Activated T-helper 2 cell treated with anti-CD3 and anti-CD28 coated beads, Interferon-gamma antibody, Interleukin-2, Interleukin-4, amounts not matched to agents 10 μg/mL and 5 μg/mL and 100 μg/mL, durations not matched to agents 14 hours and 24 hours and 36 hours (primary cell): ENCODE data around the gene GABRA5. TPM values are rescaled to one million over a fixed set of nuclear protein-coding genes. Genes with fewer than 3 reads are reported as not detected.

Source experiments
- DNase-seq: peaks from one replicate; pipeline ENCODE4 v3.0.0; 2021; ENCODE audit warnings: low spot score
- H3K27ac Mint-ChIP-seq: one replicate; pipeline ENCODE4 v1.8.0; 2021; ENCODE audit warnings: mixed read lengths
- H3K27me3 Mint-ChIP-seq: one replicate; pipeline ENCODE4 v1.8.0; 2021; ENCODE audit warnings: low read depth, mixed read lengths
- H3K36me3 Mint-ChIP-seq: one replicate; pipeline ENCODE4 v1.8.0; 2021; ENCODE audit warnings: low read depth, mixed read lengths
- H3K4me1 Mint-ChIP-seq: one replicate; pipeline ENCODE4 v1.8.0; 2021; ENCODE audit warnings: low read depth, mixed read lengths
- H3K4me3 Mint-ChIP-seq: one replicate; pipeline ENCODE4 v1.8.0; 2021; ENCODE audit warnings: low read depth, mild to moderate bottlenecking, moderate library complexity, mixed read lengths
- H3K9me3 Mint-ChIP-seq: one replicate; pipeline ENCODE4 v1.8.0; 2021; ENCODE audit warnings: mixed read lengths
- intact Hi-C: fragments of 100-400 bp; cut with micrococcal nuclease; formaldehyde crosslinking; loops from one replicate; pipeline ENCODE4 v1.15.1; 2023
- total RNA-seq: library from RNA; stranded (reverse); gene quantifications from 2 replicates; pipeline ENCODE4 v1.2.3, GENCODE V29; 2022

The GABRA5 gene
- total RNA-seq, 1 donor from 2014 or later = not detected

DNA sequence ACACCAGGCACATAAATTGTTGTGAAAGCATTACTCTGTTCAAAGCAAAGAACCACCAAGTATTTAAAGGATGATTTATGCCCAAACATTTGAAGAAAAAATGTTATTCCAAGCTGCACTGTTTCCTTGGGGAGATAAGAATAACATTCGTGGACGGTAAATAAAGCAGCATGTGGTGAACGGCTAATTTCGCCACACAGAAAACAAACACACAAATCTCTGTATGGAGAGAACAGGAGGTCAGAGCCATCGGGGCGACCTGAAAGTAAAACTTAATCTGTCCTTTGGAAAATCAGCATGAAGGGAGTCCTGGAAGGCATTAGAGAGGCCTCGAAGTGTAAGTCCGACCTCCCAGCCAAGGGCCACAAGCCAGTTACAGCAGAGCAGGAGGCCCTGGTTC is 77.0 kb downstream of the GABRA5 start:
- DNase-seq = no peak
- H3K36me3 Mint-ChIP-seq = no peaks in the 10 kb centered on the region
- H3K9me3 Mint-ChIP-seq = peaks cover 33% of the 10 kb centered on the region
- no peaks in the 10 kb centered on the region for H3K4me1 Mint-ChIP-seq
- intact Hi-C loops = no loop called here
- H3K27me3 Mint-ChIP-seq = no peaks in the 10 kb centered on the region
- H3K4me3 Mint-ChIP-seq = no peak overlapping the region
- no peak overlapping the region for H3K27ac Mint-ChIP-seq

DNA sequence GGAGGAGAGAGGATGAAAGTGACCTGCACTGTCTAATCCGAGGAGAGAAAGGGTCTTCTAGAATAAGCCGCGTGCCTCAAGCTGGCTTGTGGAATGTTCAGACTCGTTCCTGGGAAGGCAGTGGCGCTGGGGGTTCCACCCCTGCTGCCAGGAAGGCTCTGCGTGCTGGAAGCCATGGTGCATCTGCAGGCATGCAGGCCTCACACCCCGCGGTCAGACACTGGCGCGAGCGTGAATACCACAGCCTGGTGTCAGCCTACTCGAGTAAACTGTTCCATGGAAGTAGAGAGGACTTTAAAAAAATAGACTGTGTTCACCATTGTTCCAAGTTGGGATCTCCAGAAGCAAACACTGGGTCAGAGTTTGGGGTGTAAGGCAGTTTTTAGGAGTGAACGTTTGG is 78.2 kb downstream of the GABRA5 start:
- Mint-ChIP-seq H3K36me3 (no peaks in the 10 kb centered on the region), H3K4me3 (no peak overlapping the region), H3K4me1 (no peaks in the 10 kb centered on the region), H3K27ac (no peak overlapping the region), H3K9me3 (peaks cover 26% of the 10 kb centered on the region), H3K27me3 (no peaks in the 10 kb centered on the region)
- intact Hi-C loops = no loop called here
- no peak for DNase-seq

DNA sequence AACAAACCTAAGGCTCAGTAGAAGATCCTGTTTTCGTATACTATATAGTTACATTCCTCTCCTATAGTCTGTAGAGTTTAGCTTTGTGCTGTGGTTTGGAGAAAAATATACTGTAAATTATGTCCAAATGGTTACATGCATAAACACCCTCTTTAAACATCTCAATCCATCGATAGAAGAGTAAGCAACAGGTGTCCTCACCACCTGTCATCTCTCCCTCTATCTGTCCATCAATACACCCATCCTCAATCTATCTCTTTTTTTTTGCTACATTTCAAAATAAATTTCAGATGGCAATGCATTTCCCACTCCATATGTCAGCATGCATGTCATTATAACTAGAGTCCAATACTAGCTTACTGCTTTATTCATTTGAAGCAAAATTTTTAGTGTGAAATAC is 83.1 kb downstream of the GABRA5 start:
- peaks cover 25% of the 10 kb centered on the region for H3K9me3 Mint-ChIP-seq
- no peak overlapping the region for H3K27ac Mint-ChIP-seq
- DNase-seq = no peak
- no peaks in the 10 kb centered on the region for H3K27me3 Mint-ChIP-seq
- H3K36me3 Mint-ChIP-seq = no peaks in the 10 kb centered on the region
- H3K4me3 Mint-ChIP-seq = no peak overlapping the region
- no peaks in the 10 kb centered on the region for H3K4me1 Mint-ChIP-seq
- intact Hi-C loops = no loop called here

DNA sequence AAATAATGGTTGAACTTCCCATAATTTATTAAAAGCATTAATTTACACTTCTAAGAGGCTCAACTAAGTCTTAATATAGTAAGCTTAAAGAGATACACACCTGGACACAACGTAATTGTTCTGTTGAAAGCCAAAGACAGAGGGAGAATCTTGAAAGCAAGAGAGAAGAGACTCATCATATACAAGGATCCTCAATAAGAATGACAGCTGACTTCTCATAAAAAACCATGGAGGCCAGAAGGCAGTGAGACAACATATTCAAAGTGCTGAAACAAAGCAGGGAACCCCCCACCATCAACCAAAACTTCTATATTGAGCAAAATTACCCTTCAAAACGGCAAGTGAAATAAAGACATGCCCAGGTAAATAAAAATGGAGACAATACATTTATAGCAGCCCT is 87.5 kb downstream of the GABRA5 start:
- Mint-ChIP-seq H3K9me3 (peaks cover 21% of the 10 kb centered on the region), H3K27ac (no peak overlapping the region), H3K4me3 (no peak overlapping the region), H3K4me1 (no peaks in the 10 kb centered on the region), H3K27me3 (no peaks in the 10 kb centered on the region), H3K36me3 (no peaks in the 10 kb centered on the region)
- no peak for DNase-seq
- intact Hi-C loops = no loop called here

DNA sequence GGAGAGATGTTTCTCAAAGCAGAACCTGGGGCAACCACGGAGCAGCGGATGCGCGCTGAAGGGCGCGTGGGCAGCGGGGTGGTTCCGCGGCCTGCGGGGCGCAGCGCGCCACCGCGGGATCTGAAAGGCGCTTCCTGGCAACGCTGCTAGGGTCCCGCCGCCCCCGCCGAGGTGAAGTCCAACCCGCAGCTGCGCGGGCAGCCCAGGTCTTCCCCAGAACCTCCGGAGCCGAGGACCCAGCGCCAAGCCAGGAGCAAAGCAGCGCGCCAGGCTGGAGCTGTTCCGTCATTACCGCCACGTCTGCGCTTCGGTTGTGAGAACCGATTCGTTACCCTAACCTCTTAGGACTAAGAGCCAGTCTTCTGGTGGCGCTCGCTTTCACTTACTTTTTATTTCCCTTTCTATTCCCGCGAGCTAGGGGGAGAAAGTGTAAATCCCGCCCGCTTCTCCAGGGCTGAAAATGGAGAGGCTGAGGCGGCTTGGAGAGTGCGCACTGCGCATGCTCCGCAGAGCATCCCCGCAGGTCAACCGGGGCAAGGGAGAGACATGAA is 100.9 kb downstream of the GABRA5 start:
- H3K4me1 Mint-ChIP-seq = no peaks in the 10 kb centered on the region
- no peaks in the 10 kb centered on the region for H3K9me3 Mint-ChIP-seq
- no peak overlapping the region for H3K27ac Mint-ChIP-seq
- no peak overlapping the region for H3K4me3 Mint-ChIP-seq
- DNase-seq = no peak
- no peaks in the 10 kb centered on the region for H3K27me3 Mint-ChIP-seq
- H3K36me3 Mint-ChIP-seq = no peaks in the 10 kb centered on the region
- intact Hi-C loops = no loop called here

DNA sequence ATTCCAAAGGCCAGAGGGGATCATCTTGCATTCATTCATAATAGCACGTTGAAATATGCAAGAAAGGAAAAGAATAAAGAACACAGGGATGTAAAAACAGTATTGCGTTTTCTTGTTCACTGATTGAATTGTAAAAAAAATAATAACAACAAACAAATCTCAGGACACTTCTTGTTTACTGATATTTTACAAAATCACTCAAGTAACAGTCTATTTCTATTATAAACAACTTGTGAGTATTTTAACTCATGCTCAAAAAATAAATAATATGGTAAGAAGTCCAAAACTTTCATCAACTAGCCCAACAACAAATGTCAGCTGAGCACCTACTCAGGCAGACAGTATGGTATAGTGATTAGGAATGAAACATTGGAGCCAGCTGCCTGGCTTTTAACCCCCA is 101.9 kb downstream of the GABRA5 start:
- Mint-ChIP-seq H3K27me3 (no peaks in the 10 kb centered on the region), H3K9me3 (no peaks in the 10 kb centered on the region), H3K4me3 (no peak overlapping the region), H3K4me1 (no peaks in the 10 kb centered on the region), H3K36me3 (no peaks in the 10 kb centered on the region), H3K27ac (no peak overlapping the region)
- no peak for DNase-seq
- intact Hi-C loops = no loop called here

DNA sequence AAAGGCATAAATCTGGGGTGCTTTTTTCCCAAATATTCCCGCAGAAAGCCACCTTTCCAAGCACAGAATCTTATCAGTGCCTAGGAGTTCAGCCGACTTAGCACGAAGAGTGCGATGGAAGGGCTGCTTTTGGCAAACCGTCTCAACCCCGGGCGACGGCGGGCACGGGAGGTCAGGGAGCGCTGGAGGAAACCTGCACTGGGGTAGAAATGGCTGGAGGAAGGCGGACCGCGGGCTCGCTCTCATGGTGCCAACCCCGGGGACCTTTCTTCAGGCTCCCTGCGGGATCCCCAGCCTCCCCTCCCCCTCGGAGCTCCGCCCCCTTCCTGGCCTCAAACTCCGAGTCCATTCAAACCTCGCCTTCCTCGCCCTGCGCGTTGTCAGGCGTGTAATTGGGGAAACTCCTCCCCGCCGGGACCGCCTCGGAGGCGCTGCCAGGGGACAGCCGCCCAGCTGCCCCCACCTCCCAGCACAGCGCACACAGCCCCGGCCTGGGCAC is 103.9 kb downstream of the GABRA5 start, which contains the start of gene GABRG3:
TSS of gene GABRG3 (plus strand) at position 470 of the 499 bp plus-strand sequence.
- Mint-ChIP-seq H3K4me3 (no peak within 1 kb of the TSS), H3K27me3 (no peaks in the 10 kb centered on the region)
- intact Hi-C loops = no loop called here

DNA sequence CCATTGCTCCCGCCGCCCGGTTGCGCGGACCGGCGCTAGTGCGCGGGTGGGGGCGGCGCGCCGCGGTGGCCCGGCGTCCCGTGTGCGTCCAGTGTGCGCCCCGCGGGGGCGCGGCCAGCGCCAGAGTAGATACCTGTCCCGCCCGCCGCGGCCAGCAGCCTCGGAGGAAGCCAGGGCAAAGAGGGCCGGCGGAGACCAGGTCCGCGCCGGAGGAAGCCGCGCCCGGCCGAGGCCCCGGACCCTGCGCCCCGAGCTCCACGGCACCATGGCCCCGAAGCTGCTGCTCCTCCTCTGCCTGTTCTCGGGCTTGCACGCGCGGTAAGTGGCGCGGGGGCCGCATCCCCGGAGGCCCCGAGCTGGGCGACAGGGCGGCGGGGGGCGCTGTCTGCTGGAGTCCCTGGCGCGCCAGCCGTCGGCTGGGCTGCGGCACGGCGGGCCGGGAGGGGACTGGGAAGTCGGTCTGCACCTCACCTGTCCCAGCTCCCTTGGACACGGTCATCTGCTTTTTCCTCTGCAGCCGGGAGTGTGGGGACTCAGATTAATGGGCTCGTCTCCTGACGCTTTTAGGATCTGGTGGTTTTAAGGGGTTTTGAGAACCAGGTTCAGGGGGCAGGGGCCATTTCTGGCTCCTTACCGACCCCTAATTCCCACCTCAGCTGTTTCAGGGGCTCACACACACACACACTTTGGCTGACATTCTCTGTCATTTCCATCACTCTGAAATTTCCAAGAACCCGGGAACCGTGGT is 104.6 kb downstream of the GABRA5 start:
- intact Hi-C loops = no loop called here
- Mint-ChIP-seq H3K9me3 (no peaks in the 10 kb centered on the region), H3K4me1 (no peaks in the 10 kb centered on the region), H3K4me3 (no peak overlapping the region), H3K27ac (no peak overlapping the region), H3K27me3 (no peaks in the 10 kb centered on the region), H3K36me3 (no peaks in the 10 kb centered on the region)
- DNase-seq = no peak

More for the DNA sequence above, 103.9 kb downstream of the GABRA5 start, which contains the start of gene GABRG3:
- no peaks in the 10 kb centered on the region for H3K36me3 Mint-ChIP-seq
- H3K27ac Mint-ChIP-seq = no peak within 1 kb of the TSS
- H3K9me3 Mint-ChIP-seq = no peaks in the 10 kb centered on the region
- H3K4me1 Mint-ChIP-seq = no peaks in the 10 kb centered on the region
- no peak for DNase-seq

DNA sequence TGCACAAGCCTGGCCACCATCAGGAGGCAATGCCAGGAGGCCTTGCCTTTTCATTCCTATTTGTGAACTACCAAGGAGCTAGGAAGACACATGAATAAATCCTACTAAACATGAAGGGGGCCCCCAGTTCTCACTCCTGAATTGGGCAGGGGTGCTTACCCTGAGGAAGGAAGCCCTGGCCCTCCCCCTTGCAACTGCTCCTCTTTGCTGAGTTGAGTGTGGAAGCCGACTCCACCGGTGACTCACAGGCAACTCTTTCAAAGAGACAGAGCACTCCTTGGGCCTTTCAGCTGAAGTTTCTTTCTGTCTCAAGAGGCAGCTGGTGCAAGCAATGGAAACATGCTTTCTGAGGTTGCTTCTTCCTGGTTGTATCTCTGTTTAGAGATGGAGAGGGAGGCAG is 105.8 kb downstream of the GABRA5 start:
- Mint-ChIP-seq H3K27ac (no peak overlapping the region), H3K4me1 (no peaks in the 10 kb centered on the region), H3K27me3 (no peaks in the 10 kb centered on the region), H3K36me3 (no peaks in the 10 kb centered on the region), H3K4me3 (no peak overlapping the region), H3K9me3 (no peaks in the 10 kb centered on the region)
- DNase-seq = no peak
- intact Hi-C loops = no loop called here

DNA sequence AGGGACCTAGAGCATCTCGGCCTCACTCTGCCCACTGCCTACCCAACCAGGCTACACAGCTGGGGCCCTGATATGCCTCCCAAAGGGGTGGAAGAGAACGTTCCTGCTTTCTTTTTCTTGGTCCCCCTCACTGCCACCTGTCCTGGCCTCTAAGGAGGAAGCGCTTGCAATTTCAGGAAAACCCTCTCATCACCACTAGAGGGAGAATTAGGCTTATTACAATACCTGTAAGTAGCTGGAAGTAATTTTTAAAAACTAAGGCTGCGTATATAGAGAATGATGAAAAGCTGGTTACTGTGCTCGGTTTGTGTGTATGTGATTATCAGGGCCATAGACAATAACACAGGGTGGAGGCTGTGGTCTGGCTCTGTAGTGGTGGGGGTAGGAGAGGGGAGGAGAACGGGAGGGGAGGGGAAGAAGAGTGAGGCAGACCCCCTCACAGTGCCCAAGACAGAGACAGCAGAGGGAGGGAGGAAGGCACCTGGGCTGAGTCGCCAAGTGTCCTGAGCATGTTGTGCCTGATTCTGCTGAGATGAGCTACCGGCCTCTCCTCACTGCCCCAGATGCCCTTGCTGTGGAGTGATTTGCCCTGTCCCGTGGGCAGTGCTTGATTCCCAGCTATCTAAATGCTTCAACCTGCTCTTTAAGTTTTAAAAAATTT is 107.4 kb downstream of the GABRA5 start:
- H3K4me1 Mint-ChIP-seq = no peaks in the 10 kb centered on the region
- no peak overlapping the region for H3K27ac Mint-ChIP-seq
- intact Hi-C loops = no loop called here
- no peaks in the 10 kb centered on the region for H3K9me3 Mint-ChIP-seq
- no peaks in the 10 kb centered on the region for H3K36me3 Mint-ChIP-seq
- DNase-seq = no peak
- no peaks in the 10 kb centered on the region for H3K27me3 Mint-ChIP-seq
- no peak overlapping the region for H3K4me3 Mint-ChIP-seq

DNA sequence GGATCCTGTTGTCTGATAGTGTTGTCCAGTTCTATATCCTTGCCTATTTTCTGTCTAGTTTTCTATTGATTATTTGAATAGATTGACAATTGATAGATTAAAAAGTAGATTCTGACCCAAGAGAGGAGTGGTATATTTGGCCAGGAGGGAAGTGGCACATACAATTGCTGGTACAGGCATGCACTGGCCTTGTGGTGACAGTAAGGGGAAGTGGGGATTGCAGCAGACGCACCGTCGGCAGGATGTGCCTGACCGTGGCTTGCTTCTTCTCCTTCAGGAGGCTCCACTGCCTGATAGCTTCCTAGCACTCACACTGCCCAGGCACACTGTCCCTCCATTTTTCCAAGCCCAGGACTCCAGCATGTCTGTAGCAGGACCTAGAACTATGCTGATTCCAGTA is 114.6 kb downstream of the GABRA5 start:
- no peaks in the 10 kb centered on the region for H3K27me3 Mint-ChIP-seq
- H3K27ac Mint-ChIP-seq = no peak overlapping the region
- DNase-seq = no peak
- H3K36me3 Mint-ChIP-seq = no peaks in the 10 kb centered on the region
- peaks cover 3% of the 10 kb centered on the region for H3K9me3 Mint-ChIP-seq
- H3K4me3 Mint-ChIP-seq = no peak overlapping the region
- intact Hi-C loops = no loop called here
- no peaks in the 10 kb centered on the region for H3K4me1 Mint-ChIP-seq

DNA sequence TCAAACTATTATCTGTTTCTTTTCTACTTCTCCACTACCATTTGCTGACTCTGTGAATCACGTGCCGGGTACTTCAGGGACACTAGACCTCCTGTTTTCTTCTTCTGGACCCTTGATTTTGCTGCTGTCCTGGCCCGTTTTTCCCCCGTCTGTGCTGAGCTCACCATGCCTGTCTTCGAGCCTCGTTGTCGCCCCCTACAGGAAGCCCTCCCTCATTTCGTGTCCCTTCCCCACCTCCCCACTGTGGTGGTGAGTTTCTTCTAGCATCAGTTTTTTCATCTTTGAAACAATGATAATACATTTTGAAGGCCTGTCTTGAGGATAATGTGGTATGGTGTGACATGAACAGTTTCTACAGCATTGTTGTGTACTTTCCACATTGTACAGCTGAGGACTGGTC is 117.0 kb downstream of the GABRA5 start:
- no peaks in the 10 kb centered on the region for H3K4me1 Mint-ChIP-seq
- H3K4me3 Mint-ChIP-seq = no peak overlapping the region
- DNase-seq = no peak
- no peak overlapping the region for H3K27ac Mint-ChIP-seq
- intact Hi-C loops = no loop called here
- no peaks in the 10 kb centered on the region for H3K36me3 Mint-ChIP-seq
- peaks cover 7% of the 10 kb centered on the region for H3K9me3 Mint-ChIP-seq
- H3K27me3 Mint-ChIP-seq = no peaks in the 10 kb centered on the region

DNA sequence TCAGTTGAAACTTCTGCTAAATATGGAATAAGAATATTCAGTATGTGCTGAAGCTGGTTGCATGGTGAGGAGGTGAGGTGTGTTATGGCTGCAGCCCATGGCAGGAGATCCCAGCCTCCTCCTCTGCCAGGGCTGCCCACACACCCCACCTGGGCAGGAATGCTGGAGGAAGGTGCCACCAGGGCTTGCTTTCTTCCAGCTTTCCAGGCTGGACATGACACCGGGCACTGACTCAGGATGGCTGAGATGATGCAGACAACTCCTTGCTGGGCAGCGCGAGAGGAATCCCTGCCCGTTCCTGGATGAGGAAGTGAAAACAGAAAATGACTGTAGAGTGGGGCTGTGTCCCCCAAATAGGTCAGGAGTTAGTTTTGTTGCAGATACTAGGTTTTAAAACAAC is 118.2 kb downstream of the GABRA5 start:
- DNase-seq = no peak
- H3K27me3 Mint-ChIP-seq = no peaks in the 10 kb centered on the region
- H3K4me1 Mint-ChIP-seq = no peaks in the 10 kb centered on the region
- H3K27ac Mint-ChIP-seq = no peak overlapping the region
- intact Hi-C loops = no loop called here
- peaks cover 7% of the 10 kb centered on the region for H3K9me3 Mint-ChIP-seq
- H3K36me3 Mint-ChIP-seq = no peaks in the 10 kb centered on the region
- no peak overlapping the region for H3K4me3 Mint-ChIP-seq
